SH-SY5Y (cell line): ENCODE measurements around the gene KRTAP1-5.

ENCODE experiments used
- GATA2 ChIP-seq: IDR thresholded peaks from 2 replicates; pipeline ENCODE4 v1.6.1; 2011; ENCODE audit warnings: mild to moderate bottlenecking, low read depth, low read length
- GATA3 ChIP-seq: IDR thresholded peaks from 2 replicates; pipeline ENCODE4 v1.6.1; 2011; ENCODE audit warnings: low read depth, mild to moderate bottlenecking, low read length, moderate library complexity

GRCh38 chr17:40980117-40980516, 46.9 kb downstream of the KRTAP1-5 start:
- TF ChIP-seq GATA2 (no peak), GATA3 (no peak)
